Mesenchymal stem cell (in vitro differentiated cells and primary cell): Measurements from ENCODE around the gene ADSL.

Source experiments
- DNase-seq: peaks from one replicate; pipeline ENCODE4 v3.0.0-alpha.2; 2013
- H2AFZ ChIP-seq: one replicate; pipeline ENCODE4 v1.6.1; 2013; ENCODE audit warnings: low read depth, mild to moderate bottlenecking, control low read depth, inconsistent platforms, low read length, moderate library complexity
- H2AK5ac ChIP-seq: 2 replicates; pipeline ENCODE4 v1.6.1; 2013; ENCODE audit warnings: low read length, moderate library complexity, mild to moderate bottlenecking, inconsistent platforms; ENCODE audit not compliant: severe bottlenecking
- H2BK120ac ChIP-seq: one replicate; pipeline ENCODE4 v1.6.1; 2013; ENCODE audit warnings: low read depth, mild to moderate bottlenecking, inconsistent platforms, low read length, moderate library complexity
- H2BK12ac ChIP-seq, 2 experiments: one replicate each; pipeline ENCODE4 v1.6.1; 2013; ENCODE audit warnings: inconsistent platforms in 2 of 2, low read length in 2 of 2, mild to moderate bottlenecking in 2 of 2, moderate library complexity in 2 of 2, control low read depth in 1 of 2
- H2BK15ac ChIP-seq: one replicate; pipeline ENCODE4 v1.6.1; 2013; ENCODE audit warnings: mild to moderate bottlenecking, low read depth, inconsistent platforms; ENCODE audit not compliant: poor library complexity, severe bottlenecking
- H2BK5ac ChIP-seq: 2 replicates; pipeline ENCODE4 v1.6.1; 2013; ENCODE audit warnings: low read depth, mild to moderate bottlenecking, low read length, control low read depth, inconsistent platforms; ENCODE audit not compliant: poor library complexity, severe bottlenecking
- H3K14ac ChIP-seq, 2 experiments: one replicate each; pipeline ENCODE4 v1.6.1; 2013; ENCODE audit warnings: inconsistent platforms in 2 of 2, low read length in 2 of 2, control low read depth in 1 of 2, mild to moderate bottlenecking in 1 of 2, moderate library complexity in 1 of 2
- H3K18ac ChIP-seq, 2 experiments: one replicate each; pipeline ENCODE4 v1.6.1; 2013; ENCODE audit warnings: inconsistent platforms in 2 of 2, low read length in 2 of 2, control low read depth in 1 of 2, low read depth in 1 of 2, mild to moderate bottlenecking in 1 of 2
- H3K23ac ChIP-seq, 2 experiments: one replicate each; pipeline ENCODE4 v1.6.1; 2013; ENCODE audit warnings: inconsistent platforms in 2 of 2, low read length in 2 of 2, mild to moderate bottlenecking in 2 of 2, moderate library complexity in 2 of 2, control low read depth in 1 of 2
- H3K27ac ChIP-seq: 2 replicates; pipeline ENCODE4 v1.5.1; 2013; ENCODE audit warnings: mild to moderate bottlenecking, moderate library complexity, low read length, control low read depth, inconsistent platforms; ENCODE audit not compliant: poor library complexity, severe bottlenecking
- H3K27me3 ChIP-seq, 2 experiments: 2 replicates each; pipeline versions ENCODE4 v1.6.1 to v1.7.0; 2013; ENCODE audit warnings: low read length in 2 of 2, mild to moderate bottlenecking in 2 of 2, moderate library complexity in 2 of 2, control low read depth in 1 of 2, inconsistent platforms in 1 of 2; ENCODE audit not compliant: control insufficient read depth in 1 of 2, insufficient read depth in 1 of 2
- H3K36me3 ChIP-seq, 2 experiments: 2 replicates each; pipeline versions ENCODE4 v1.6.1 to v1.7.0; 2013; ENCODE audit warnings: low read length in 2 of 2, control low read depth in 1 of 2, inconsistent platforms in 1 of 2, low read depth in 1 of 2, mild to moderate bottlenecking in 1 of 2; ENCODE audit not compliant: insufficient read depth in 2 of 2, control insufficient read depth in 1 of 2
- H3K4ac ChIP-seq, 2 experiments: one replicate each; pipeline ENCODE4 v1.6.1; 2013; ENCODE audit warnings: inconsistent platforms in 2 of 2, low read length in 2 of 2, mild to moderate bottlenecking in 2 of 2, moderate library complexity in 2 of 2, control low read depth in 1 of 2, low read depth in 1 of 2
- H3K4me1 ChIP-seq: 2 replicates; pipeline ENCODE4 v1.6.1; 2013; ENCODE audit warnings: low read depth, low read length, control low read depth; ENCODE audit not compliant: control insufficient read depth, insufficient read depth
- H3K4me2 ChIP-seq: 2 replicates; pipeline ENCODE4 v1.6.1; 2013; ENCODE audit warnings: low read length, mild to moderate bottlenecking, inconsistent platforms; ENCODE audit not compliant: poor library complexity, severe bottlenecking
- H3K4me3 ChIP-seq, 2 experiments: 2 replicates each; pipeline versions ENCODE4 v1.5.1 to v1.7.0; 2013; ENCODE audit warnings: low read length in 2 of 2, mild to moderate bottlenecking in 2 of 2, control low read depth in 1 of 2, low read depth in 1 of 2; ENCODE audit not compliant: insufficient read depth in 1 of 2
- H3K79me1 ChIP-seq: replicated peaks from 2 replicates; pipeline ENCODE4 v1.6.1; 2013; ENCODE audit warnings: mild to moderate bottlenecking, control low read depth, low read length, inconsistent platforms; ENCODE audit not compliant: poor library complexity, severe bottlenecking
- H3K9ac ChIP-seq: 2 replicates; pipeline ENCODE4 v1.7.0; 2013; ENCODE audit warnings: mild to moderate bottlenecking, low read length, moderate library complexity
- H3K9me3 ChIP-seq: 2 replicates; pipeline ENCODE4 v1.7.0; 2013; ENCODE audit warnings: mild to moderate bottlenecking, low read length; ENCODE audit not compliant: control insufficient read depth
- H4K8ac ChIP-seq: one replicate; pipeline ENCODE4 v1.6.1; 2013; ENCODE audit warnings: inconsistent platforms, mild to moderate bottlenecking, low read length, moderate library complexity
- H4K91ac ChIP-seq: one replicate; pipeline ENCODE4 v1.6.1; 2013; ENCODE audit warnings: mild to moderate bottlenecking, low read length, inconsistent platforms
- WGBS: methylation state at CpG from one replicate; pipeline ENCODE4 v1.1.7; 2013; ENCODE audit warnings: mixed read lengths; 5-methylcytosine and 5-hydroxymethylcytosine counted together

The ADSL gene

GRCh38 chr22:40408718-40409612 lies 62.7 kb downstream of the ADSL start:
- Histone ChIP-seq H2BK12ac (no peak overlapping the region), H3K36me3 (peaks cover 78 to 88% of the 10 kb centered on the region in 2 experiments), H3K23ac (no peak overlapping the region), H3K27me3 (no peaks in the 10 kb centered on the region), H4K91ac (no peak overlapping the region), H2BK15ac (no peak overlapping the region), H3K9ac (no peak overlapping the region), H3K14ac (no peak overlapping the region), H3K4me1 (peaks cover 5% of the 10 kb centered on the region), H3K27ac (no peak overlapping the region), H3K4ac (no peak overlapping the region), H2AFZ (no peak overlapping the region), H4K8ac (no peak overlapping the region), H3K4me3 (no peak overlapping the region), H3K18ac (no peak overlapping the region), H3K9me3 (no peaks in the 10 kb centered on the region), H3K4me2 (no peak overlapping the region), H2BK5ac (no peak overlapping the region), H3K79me1 (peaks cover 32% of the 10 kb centered on the region), H2AK5ac (no peak overlapping the region), H2BK120ac (no peak overlapping the region)
- 97% methylated on average over 17 of the region's 21 CpGs for WGBS
- no peak for DNase-seq

GRCh38 chr22:40409613-40410113 lies 63.4 kb downstream of the ADSL start:
- DNase-seq: no peak
- H3K79me1 ChIP-seq: peaks cover 28% of the 10 kb centered on the region
- H3K18ac ChIP-seq: no peak overlapping the region
- WGBS: 97% methylated on average over 11 of the region's 11 CpGs
- H2AFZ ChIP-seq: no peak overlapping the region
- H2AK5ac ChIP-seq: no peak overlapping the region
- H3K4ac ChIP-seq: no peak overlapping the region
- no peak overlapping the region for H4K8ac ChIP-seq
- no peak overlapping the region for H3K14ac ChIP-seq
- H3K9ac ChIP-seq: no peak overlapping the region
- no peak overlapping the region for H3K4me2 ChIP-seq
- no peaks in the 10 kb centered on the region for H3K9me3 ChIP-seq
- H3K23ac ChIP-seq: no peak overlapping the region
- H3K27ac ChIP-seq: no peak overlapping the region
- H3K27me3 ChIP-seq: no peaks in the 10 kb centered on the region
- H2BK15ac ChIP-seq: no peak overlapping the region
- no peak overlapping the region for H2BK5ac ChIP-seq
- H2BK12ac ChIP-seq: no peak overlapping the region
- H4K91ac ChIP-seq: no peak overlapping the region
- H2BK120ac ChIP-seq: no peak overlapping the region
- H3K4me1 ChIP-seq: peaks cover 8% of the 10 kb centered on the region
- no peak overlapping the region for H3K4me3 ChIP-seq
- peaks cover 71 to 81% of the 10 kb centered on the region in 2 experiments for H3K36me3 ChIP-seq

- Histone ChIP-seq H2BK15ac (no peak overlapping the region), H3K4me3 (no peak overlapping the region), H3K9ac (no peak overlapping the region), H4K8ac (no peak overlapping the region), H3K27ac (no peak overlapping the region), H3K79me1 (peaks cover 28% of the 10 kb centered on the region), H2AK5ac (no peak overlapping the region), H2AFZ (no peak overlapping the region), H2BK120ac (no peak overlapping the region), H3K23ac (no peak overlapping the region), H3K14ac (no peak overlapping the region), H3K18ac (no peak overlapping the region), H2BK12ac (no peak overlapping the region), H2BK5ac (no peak overlapping the region), H3K4ac (no peak overlapping the region), H4K91ac (no peak overlapping the region), H3K27me3 (no peaks in the 10 kb centered on the region), H3K9me3 (no peaks in the 10 kb centered on the region), H3K4me2 (no peak overlapping the region), H3K4me1 (peaks cover 13% of the 10 kb centered on the region), H3K36me3 (peaks cover 69 to 75% of the 10 kb centered on the region in 2 experiments)
- no peak for DNase-seq
- 98% methylated on average over 8 of the region's 8 CpGs for WGBS
These were observed 64.0 kb downstream of the ADSL start for GRCh38 chr22:40410272-40410671.

GRCh38 chr22:40410731-40411505 lies 64.6 kb downstream of the ADSL start:
- WGBS: 95% methylated on average over 11 of the region's 13 CpGs
- Histone ChIP-seq H3K4me2 (no peak overlapping the region), H3K27me3 (no peaks in the 10 kb centered on the region), H3K9ac (no peak overlapping the region), H3K36me3 (peaks cover 69 to 75% of the 10 kb centered on the region in 2 experiments), H2AK5ac (no peak overlapping the region), H2BK15ac (no peak overlapping the region), H2BK12ac (no peak overlapping the region), H3K18ac (no peak overlapping the region), H3K14ac (no peak overlapping the region), H3K27ac (no peak overlapping the region), H3K9me3 (no peaks in the 10 kb centered on the region), H4K91ac (no peak overlapping the region), H2BK5ac (no peak overlapping the region), H3K4ac (no peak overlapping the region), H2BK120ac (no peak overlapping the region), H3K4me1 (peaks cover 19% of the 10 kb centered on the region), H3K4me3 (no peak overlapping the region), H4K8ac (no peak overlapping the region), H2AFZ (no peak overlapping the region), H3K79me1 (peaks cover 28% of the 10 kb centered on the region), H3K23ac (no peak overlapping the region)
- no peak for DNase-seq
